ENCODE data around the gene CREBRF.
"Not testable (repeated sequence)": the region's sequence is repeated elsewhere in the genome, so short reads cannot be mapped to it uniquely, and the experiment has no call there.

Gene CREBRF

DNA sequence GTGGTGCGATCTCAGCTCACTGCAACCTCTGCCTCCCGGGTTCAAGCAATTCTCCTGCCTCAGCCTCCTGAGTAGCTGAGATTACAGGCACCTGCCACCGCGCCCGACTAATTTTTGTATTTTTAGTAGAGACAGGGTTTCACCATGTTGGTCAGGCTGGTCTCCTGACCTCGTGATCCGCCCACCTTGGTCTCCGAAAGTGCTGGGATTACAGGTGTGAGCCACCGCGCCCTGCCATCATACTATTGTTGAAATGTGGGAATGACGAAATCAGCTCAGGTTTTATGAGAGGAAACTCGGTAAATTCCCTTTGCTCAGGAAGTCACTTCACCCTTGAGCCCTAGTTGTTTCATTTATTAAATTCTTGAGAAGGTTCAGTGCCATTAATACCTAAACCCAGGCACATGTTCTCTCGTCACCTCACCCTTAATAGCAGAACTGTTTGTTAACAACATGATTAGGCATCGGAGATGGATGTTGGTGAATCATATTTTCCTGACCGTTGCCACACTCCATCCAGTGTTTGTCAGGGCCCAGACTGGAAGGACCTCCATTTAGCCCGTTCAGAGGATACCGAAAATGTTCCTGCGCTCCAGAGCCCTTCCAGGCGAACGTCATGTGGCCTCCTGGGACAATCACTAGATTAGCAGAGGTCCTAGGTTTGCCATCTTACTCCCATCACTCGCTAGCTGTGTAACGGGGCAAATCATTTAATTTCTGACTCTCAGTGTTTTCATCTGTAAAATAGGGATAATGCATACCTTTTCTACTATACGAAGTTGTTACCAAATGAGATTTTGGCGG lies 20.0 kb upstream of the CREBRF start:
- DNase-seq = no peak

DNA sequence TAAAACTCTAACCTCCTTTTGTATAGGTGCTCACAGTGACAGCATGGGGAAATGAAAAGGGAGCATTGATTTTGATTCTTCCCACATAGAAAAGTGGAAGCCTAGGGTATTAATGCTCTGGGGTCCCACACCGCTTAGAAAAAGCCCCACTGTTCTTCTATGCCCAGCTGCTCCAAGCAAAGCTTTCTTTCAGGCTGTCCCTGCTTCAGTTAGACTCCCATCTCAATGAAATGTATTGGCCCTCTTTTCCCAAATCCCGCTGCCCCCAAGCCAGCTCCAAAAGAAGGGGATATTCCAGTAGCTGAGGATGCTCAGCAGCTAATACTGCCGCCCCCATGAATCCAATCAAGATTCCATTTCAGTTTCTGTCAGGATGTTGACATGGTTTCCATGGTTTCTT lies 17.0 kb upstream of the CREBRF start:
- DNase-seq = no peak

DNA sequence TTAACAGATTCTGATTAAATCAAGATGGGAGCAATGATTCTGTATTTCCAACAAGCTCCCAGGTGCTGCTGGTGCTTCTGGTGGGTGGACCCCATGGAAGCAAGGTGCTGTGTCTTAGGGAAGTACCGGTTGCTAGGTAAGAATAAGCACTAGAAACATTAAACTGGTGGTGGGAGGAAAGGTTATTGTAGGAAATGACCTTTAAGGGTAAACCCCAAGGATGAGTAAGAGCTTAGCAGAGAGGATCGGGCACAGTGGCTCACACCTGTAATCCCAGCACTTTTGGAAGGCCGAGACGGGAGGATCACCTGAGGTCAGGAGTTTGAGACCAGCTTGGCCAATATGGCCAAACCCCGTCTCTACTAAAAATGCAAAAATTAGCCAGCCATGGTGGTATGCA lies 16.2 kb upstream of the CREBRF start:
- no peak for DNase-seq

DNA sequence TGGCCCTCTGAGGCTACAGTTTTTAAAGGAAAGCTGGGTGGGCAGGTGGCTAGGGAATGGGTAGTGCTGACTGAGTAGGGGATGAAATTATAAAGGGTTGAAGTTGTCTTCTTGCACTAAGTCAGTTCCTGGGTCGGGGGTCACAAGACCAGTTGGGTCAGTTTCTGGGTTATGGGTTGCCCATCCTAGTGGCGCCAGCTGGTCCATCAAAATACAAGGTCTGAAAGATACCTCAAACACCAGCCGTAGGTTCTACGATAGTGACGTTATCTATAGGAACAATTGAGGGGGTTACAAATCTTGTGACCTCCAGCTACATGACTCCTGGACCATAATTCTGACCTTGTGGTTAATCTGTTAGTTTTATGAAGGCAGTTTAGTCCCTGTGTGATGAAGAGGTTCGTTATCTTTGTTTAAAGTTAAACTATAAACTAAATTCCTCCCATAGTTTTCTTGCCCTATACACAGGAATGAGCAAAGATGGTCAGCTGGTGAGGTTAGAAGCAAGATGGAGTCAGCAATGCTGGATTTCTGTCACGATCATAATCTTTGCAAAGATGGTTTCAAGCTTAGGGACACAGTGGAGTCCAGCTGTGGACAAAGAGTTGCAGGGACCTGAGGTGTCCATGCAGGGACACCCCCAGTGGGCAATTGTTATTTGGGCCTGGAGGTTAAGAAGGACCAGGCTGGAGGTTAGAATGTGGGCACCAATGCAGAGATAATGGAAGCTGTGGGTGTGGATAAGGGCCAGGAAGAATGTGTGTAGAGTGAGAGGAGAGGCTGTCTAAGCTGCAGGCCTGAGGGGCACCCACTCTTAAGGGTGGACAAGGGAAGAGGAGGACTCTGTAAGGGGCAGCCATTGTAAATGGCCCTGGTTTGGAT lies 14.0 kb upstream of the CREBRF start:
- DNase-seq = no peak

DNA sequence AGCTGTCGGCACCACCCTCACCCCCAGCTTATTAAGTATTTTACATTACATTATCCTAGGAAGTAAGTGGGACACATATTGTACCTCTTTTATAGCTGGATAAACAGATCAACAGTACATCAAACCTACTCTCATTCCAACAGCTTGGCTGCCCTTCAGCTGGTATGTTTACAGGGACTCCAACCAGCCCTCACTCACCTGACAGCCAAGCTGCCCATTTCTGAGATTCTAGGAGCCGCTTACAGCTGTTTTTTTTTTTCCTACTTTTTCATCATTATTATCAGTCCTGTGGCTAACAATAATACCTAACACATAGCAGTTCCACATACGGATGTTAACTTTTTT lies 13.4 kb upstream of the CREBRF start:
- no peak for DNase-seq

DNA sequence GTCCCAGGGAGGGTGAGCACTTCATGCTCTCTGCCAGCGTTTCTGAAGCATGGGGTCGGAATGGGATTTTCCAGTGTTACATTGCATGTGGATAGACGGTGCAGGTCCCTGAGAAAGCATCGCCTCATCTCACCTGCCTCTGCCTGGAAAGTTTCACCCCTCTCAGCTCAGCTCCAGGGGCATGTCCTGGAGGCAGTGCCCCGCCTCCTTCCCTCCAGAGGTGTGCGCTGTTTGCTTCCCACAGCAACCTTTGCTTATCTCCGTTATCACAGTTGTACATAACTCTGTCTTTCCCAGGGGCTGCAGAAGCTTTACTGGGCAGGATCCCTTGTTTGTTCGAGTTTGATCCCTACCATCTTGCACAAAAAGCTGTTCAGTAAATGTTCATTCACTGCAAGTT lies 10.7 kb upstream of the CREBRF start:
- DNase-seq = no peak

DNA sequence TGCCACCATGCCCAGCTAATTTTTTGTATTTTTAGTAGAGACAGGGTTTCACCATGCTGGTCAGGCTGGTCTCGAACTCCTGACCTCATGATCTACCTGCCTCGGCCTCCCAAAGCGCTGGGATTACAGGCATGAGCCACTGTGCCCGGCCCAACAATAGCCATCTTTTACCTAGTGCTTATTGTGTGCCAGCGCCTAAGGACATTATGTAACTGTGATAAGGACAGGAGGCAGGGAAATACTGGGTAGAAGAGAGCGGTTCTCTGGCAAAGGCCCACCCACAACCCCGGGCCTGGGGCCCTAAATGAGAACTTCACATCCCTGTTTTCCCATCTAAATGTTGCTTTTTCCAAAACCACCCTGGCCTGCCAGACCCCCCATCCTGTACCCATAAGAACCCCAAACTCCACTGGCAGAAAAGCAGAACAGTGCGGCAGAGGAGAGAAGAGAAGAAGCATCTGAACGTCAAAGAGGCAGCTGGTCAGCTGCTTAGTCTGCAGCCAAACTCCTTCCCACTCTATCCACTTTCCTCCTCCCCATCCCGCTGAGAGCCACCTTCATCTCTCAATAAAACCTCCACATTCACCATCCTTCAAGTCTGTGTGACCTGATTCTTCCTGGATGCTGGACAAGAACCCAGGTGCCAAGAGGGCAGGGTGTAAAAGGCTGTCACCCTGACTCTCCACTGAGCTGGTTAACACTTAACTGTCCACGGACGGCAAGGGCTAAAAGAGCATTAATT lies 8.9 kb upstream of the CREBRF start:
- DNase-seq = not testable (repeated sequence)

DNA sequence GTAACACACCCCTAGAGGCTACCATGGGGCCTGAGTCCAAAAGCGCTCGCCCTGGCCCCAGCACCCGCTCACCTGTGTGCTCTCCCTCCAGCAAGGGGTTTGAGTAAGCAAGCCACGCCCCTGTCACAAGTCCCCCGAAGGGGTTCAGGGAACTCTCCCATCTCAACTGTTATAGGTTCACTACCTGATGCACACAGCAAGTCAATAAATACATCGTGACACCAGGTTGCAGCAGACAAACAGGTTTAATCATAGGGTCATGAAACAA lies 8.4 kb upstream of the CREBRF start:
- no peak for DNase-seq

DNA sequence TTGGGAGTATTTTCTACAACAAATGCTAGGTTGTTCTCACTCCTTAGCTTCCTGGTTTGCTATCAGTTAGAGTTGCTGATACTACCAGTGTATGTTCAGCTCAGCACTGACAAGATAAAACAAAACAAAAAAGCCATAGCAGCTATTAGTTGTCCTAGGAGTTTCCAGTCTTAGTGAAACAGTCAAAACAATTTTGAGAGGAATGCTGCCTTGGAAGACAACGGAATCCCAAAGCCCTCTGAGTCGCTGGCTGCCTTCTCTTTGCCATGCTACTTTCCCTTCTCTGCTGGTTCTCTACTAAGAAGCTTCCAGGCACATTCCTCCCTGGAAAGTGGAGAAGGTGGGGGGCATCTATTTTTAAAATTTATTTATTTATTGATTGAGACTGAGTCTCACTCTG lies 5.4 kb upstream of the CREBRF start:
- DNase-seq = no peak

DNA sequence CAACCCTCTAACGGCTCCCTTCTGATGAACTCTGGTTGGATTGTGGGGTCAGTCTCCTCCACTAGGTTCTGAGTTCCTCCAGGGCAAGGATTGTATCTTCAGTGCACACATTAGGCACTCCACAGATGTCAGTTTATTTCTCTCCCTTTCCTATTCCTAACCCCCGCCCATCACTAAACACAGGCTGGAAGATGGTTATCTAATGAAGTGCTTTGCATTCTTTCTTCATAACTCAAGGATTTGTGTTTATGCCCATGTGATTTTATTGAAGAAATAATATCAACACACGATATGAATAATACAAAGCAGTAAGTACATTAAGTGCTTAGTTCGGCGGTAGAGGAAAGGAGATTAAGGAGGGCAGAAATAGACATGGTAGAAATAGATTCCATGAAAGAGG lies 4.4 kb upstream of the CREBRF start:
- DNase-seq = no peak

DNA sequence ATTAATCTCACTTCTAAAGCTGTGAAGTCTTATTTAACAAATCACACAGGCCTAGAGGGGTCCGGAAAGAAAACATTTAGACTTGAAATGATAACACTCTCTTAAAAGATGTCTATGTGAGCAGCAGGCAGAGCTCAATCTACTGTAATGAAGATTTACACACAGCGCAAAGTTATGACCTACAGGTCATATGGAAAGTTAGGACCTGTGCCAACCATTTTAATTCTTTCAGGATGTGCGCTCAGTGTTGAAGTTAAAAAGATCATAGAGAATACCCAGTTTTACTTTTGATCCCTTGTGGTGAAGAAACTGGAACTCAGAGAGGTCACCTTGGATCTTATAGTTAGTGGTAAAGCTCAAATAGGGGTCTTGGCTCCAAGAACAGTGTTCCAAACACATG lies 3.1 kb upstream of the CREBRF start:
- no peak for DNase-seq

DNA sequence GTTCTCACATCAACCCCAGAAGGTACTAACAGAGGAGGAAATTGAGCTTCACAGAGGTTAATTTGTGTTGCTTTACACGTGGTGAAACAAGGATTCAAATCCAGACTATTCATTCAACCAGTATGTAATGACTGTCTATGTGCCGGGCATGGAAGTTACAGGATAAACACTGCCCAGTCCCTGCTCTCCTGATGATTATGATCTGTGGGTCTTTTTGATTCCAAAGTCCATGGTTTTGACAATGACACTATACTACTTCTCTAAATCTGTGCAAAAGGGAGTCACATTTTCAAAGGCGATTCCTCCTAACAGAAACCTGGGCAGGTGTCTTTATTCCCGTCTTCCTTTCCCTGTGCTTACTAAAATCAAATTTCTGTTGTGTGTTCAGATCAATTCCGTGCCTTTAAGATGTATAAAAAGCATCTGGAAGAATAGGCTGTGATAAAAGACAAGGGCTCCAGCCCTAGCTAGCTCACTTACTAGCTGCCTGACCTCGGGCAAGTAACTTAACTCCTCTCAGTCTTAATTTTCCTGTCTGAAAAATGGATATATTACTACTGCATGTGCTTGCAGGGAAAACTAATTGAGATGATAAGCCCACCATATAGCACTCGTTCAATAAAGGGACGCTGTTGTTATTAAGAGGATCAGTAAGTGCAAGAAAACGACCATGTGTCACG lies 970 bp upstream of the CREBRF start:
- no peak for DNase-seq

DNA sequence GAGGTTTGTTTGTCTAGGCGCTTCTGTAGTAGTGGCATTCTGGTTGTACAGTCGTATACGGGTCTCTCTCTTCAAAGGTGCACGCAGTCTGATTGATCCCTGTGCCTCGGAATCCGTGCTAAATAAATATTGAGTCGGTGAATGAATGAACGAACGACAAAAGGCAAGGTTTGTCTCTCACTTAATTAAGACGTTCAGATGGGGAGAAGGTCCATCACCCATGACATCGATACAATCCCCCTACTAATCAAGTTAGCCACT lies 500 bp upstream of the CREBRF start:
- peak; percentile 70 for DNase-seq

DNA sequence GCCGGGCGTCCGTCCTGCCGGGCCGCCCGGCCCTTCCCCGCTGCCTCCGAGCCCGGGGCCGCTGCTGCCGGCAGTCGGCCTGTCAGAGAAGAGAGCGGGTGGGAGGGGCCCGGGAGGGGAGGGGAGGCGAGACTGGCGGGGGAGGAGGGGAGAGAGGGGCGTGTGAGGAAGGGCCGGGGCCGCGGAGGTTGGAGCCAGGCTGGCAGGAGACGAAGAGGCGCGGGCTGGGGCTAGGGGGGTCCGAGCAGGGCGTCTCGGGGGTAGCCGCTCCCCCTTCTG lies 570 bp downstream of the CREBRF start:
- no peak for DNase-seq

DNA sequence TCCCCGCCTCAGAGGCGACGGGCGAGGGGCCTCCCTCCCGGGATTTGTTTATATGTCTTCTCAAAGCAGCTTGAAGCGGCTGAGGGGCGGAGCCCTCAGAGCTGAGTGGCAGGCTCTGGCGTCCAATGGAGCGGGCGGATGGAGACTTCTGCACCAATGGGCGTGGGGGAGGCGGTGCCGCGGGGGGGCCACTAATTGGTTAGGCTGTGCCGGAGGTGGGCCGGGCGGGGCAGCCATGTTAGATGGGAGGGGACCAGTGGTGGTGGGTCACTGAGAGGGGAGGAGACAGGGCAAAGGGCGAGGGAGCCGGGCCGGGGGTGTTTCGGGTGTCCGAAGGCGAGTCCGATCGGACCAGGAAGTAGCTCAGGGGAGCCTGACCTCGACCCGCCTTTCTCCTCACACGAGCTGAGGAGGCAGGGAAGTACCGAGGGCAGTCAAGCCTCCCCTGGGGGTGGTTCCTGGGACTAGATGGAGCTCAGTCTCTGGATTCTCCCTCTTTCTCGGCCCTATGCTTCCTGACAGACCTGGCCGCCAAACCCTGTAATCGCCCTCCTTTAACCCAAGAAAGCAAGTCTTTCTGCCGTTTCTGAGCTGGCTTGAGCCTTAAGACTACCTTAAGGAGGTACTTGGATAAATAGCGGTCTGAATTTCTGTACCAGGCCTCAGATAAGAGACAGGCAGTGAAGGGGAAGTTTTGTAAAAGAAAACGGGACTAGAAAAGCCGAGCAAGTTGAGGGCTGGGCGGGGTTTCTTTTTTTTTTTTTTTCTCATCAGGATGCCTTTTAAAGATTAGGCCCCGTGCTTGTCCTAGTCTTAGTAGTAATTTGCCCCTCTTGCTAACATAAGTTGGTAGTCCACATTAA lies 1.1 kb downstream of the CREBRF start:
- peak; percentile 86 for DNase-seq

DNA sequence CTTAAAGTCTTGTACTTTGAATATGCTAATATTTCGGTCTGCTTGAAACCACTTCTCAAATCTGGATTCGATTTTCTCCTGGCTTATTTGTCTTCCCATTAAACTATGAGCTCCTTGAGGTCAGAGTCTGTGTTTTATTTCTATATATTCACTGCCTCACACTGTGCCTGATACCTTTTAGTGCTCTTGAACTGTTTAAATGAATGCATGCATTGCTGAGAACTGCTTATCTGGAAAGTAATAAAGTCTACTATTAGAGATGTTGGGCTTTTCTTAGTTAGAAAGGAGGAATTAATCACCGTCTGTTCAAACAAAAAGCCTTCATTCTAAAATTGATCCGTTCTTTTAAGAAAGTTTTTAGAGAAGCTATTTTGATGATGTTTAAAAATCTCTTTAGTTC lies 6.0 kb downstream of the CREBRF start:
- DNase-seq = no peak

DNA sequence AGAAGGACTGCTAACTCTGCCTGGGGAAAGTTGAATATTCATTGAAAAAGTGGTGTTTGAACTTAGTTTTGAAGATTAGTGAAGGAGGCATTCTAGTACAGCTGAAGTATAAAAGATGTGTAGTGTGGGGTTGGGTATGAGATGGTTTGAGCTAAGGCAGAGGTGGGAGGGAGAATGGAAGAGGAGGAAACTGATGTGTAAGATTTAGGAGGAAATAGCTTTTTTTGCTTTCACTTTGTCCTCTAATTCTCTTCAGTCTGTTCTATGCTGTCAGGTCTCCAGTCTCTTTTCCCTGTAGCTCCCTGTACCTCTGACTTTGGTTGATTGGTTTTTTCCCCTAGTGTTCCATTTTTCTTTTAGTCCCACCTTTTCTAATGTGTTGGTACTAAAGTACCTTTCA lies 9.0 kb downstream of the CREBRF start:
- no peak for DNase-seq

DNA sequence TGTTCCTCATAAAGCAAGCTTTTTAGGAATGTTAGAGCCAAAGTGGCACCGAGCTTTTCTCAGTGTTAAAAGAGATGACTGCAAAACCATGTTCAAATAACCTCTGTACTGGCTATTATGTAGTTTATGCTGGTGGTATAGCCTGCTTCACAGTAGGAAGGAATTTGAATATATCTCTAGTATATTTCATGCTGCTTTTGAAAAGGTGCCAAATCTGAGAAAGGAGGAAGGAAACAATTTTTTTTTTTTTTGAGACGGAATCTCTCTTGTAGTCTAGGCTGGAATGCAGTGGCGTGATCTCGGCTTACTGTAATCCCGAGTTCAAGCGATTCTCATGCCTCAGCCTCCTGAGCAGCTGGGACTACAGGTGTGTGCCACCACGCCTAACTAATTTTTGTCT lies 13.5 kb downstream of the CREBRF start:
- DNase-seq = no peak

DNA sequence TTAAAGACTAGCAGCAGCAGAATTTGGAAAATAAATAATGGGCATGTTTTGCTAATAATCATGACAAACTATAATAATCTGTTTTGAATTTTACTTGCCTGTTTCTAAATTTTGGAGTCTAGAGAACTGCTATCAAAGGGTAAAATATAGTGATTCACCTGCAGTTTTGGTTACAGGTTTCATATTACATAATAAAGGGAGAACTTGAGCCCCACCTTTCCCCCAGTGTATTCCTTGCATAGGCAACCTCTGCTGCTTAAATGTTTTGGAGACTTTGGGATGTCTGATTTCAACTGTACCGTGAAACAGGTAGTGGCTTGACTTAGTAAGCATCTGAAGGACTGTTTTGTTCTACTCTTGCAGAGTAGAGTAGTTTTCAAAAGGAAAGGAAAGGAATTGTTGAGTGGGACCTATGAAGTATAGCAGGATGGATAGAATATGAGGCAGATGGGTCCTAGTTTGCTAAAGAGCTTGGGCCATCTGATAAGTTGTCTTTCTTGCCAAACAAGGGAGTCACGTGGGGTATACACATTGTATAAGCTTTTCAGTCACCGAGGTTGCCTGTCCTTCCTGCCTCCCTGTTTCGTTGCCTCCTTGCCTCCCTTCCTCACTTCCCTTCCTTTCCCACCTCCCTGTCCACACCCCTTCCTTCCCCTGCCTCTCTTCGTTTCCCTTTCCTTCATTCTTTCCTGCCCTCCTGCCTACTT lies 19.1 kb downstream of the CREBRF start:
- DNase-seq = no peak

DNA sequence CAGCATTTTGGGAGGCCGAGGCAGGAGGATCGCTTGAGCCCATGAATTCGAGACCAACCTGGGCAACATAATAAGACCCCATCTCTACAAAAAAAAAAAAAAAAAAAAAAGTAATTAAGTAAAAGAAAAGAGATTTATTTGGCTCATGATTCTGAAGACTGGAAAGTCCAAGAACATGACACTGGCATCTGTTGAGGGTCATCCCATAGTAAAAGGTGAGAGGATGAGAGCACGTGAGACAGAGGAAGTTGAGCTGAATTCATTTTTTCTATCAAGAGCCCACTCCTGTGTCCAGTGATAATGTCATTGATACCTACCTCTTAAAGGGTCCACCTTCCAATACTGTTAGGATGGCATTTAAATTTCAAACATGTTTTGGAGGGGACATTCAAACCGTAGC lies 19.8 kb downstream of the CREBRF start:
- DNase-seq = no peak

DNA sequence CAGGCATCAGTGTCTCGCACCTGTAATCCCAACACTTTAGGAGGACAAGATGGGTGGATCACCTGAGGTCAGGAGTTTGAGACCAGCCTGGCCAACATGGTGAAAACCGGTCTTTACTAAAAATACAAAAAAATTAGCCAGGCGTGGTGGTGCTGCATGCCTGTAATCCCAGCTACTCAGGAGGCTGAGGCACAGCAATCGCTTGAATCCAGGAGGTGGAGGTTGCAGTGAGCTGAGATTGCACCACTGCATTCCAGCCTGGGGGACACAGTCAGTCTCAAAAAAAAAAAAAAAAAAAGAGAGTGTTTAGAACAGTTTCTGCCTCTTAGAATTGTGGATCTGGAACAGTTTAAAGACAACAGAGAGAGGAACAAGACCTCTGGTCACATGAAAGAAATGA lies 20.3 kb downstream of the CREBRF start:
- DNase-seq = not testable (repeated sequence)

DNA sequence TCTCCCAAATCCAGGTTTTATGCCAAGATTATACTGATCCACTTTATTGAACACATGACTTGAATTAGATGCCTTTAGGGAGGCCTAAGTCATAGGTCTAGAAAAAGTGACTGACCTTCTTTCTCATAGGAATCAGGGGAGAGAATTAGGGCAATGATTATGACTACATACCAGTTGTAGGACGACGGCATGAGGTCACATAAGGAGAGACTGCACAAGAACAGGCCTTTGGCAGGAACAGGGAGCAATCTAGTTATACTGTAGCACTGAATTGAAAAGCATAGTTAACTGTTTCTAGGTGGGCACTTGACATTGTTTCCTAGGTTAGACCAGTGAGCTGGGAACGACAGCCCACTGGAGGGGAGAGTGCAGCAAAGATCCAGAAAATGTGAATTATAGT lies 22.7 kb downstream of the CREBRF start:
- DNase-seq = no peak

All from SHP77 treated with DMSO at 0.1 percent for 48 hours (cell line).